WTC11 (cell line): ENCODE data around the gene PARVB. TPM values are rescaled to one million over a fixed set of nuclear protein-coding genes. Genes with fewer than 3 reads are reported as not detected.

Experiments
- ATAC-seq: fragments of 200-7000 bp; cut with Tn5 transposase; 2 replicates; pipeline ENCODE4 v1.10.0; 2021; ENCODE audit warnings: mild to moderate bottlenecking, moderate library complexity
- CTCF ChIA-PET: fragments of 300-600 bp; sonication (Branson Sonifier 250); formaldehyde crosslinking; loops from one replicate; lab custom pipeline; 2021; ENCODE audit warnings: antibody characterized with exemption; lab: Charles Lee
- POLR2A ChIA-PET: fragments of 350-600 bp; sonication (Branson Sonifier 250); formaldehyde crosslinking; loops from one replicate; lab custom pipeline; 2021; ENCODE audit warnings: antibody characterized with exemption; lab: Charles Lee
- DNase-seq: peaks from one replicate; pipeline ENCODE4 v3.0.0; 2021; ENCODE audit warnings: low spot score
- H3K27ac Mint-ChIP-seq: 2 replicates; pipeline ENCODE4 v1.8.0; 2021; ENCODE audit warnings: mixed read lengths
- H3K27me3 Mint-ChIP-seq: 2 replicates; pipeline ENCODE4 v1.8.0; 2021; ENCODE audit warnings: low read depth, mild to moderate bottlenecking, moderate library complexity, mixed read lengths
- H3K36me3 Mint-ChIP-seq: 2 replicates; pipeline ENCODE4 v1.8.0; 2021; ENCODE audit warnings: mixed read lengths
- H3K4me1 Mint-ChIP-seq: 2 replicates; pipeline ENCODE4 v1.8.0; 2022; ENCODE audit warnings: mixed read lengths
- H3K4me3 Mint-ChIP-seq: 2 replicates; pipeline ENCODE4 v1.8.0; 2021; ENCODE audit warnings: mild to moderate bottlenecking, moderate library complexity, mixed read lengths
- H3K9me3 Mint-ChIP-seq: 2 replicates; pipeline ENCODE4 v1.8.0; 2021; ENCODE audit warnings: mixed read lengths
- ATF2 ChIP-seq: sonication (generic); formaldehyde crosslinking; IDR thresholded peaks from 2 replicates; pipeline ENCODE4 v1.8.1; 2022; ENCODE audit warnings: low read depth, missing genetic modification reagents, borderline replicate concordance
- ERG ChIP-seq: fragments of 250-450 bp; sonication (Bioruptor Pico); IDR thresholded peaks from 2 replicates; pipeline ENCODE4 v1.8.0; 2021; ENCODE audit warnings: mild to moderate bottlenecking
- ESRRA ChIP-seq: sonication (generic); formaldehyde crosslinking; IDR thresholded peaks from 2 replicates; pipeline ENCODE4 v1.8.1; 2022; ENCODE audit warnings: mild to moderate bottlenecking, missing genetic modification reagents, borderline replicate concordance
- FOXP4 ChIP-seq: sonication (generic); formaldehyde crosslinking; IDR thresholded peaks from 2 replicates; pipeline ENCODE4 v1.8.0; 2022; ENCODE audit warnings: mild to moderate bottlenecking, missing genetic modification reagents
- HMGXB4 ChIP-seq: sonication (generic); formaldehyde crosslinking; IDR thresholded peaks from 2 replicates; pipeline ENCODE4 v1.8.1; 2023; ENCODE audit warnings: mild to moderate bottlenecking, moderate library complexity, missing genetic modification reagents
- NR3C1 ChIP-seq: sonication (generic); formaldehyde crosslinking; conservative IDR thresholded peaks from 2 replicates; pipeline ENCODE4 v1.8.1; 2023; ENCODE audit warnings: low read depth, mild to moderate bottlenecking, missing genetic modification reagents
- SMAD4 ChIP-seq: sonication (generic); formaldehyde crosslinking; IDR thresholded peaks from 2 replicates; pipeline ENCODE4 v1.8.0; 2022; ENCODE audit warnings: mild to moderate bottlenecking, missing genetic modification reagents
- SOX15 ChIP-seq: fragments of 250-450 bp; sonication (Bioruptor Pico); IDR thresholded peaks from 2 replicates; pipeline ENCODE4 v1.9.0; 2021; ENCODE audit warnings: mild to moderate bottlenecking
- ZNF281 ChIP-seq: sonication (generic); formaldehyde crosslinking; IDR thresholded peaks from 2 replicates; pipeline ENCODE4 v1.8.0; 2023; ENCODE audit warnings: mild to moderate bottlenecking, missing genetic modification reagents
- ZNF671 ChIP-seq: fragments of 250-450 bp; sonication (Bioruptor Pico); IDR thresholded peaks from 2 replicates; pipeline ENCODE4 v1.8.0; 2021; ENCODE audit warnings: mild to moderate bottlenecking
- total RNA-seq: library from RNA; stranded (reverse); gene quantifications from 3 replicates; pipeline ENCODE4 v1.2.3, GENCODE V29; 2021

The PARVB gene
- total RNA-seq, 1 experiment from 2014 or later = 3.3 TPM

- TF ChIP-seq ZNF281 (CRISPR knock-in tag) = no peak
- no peak for TF ChIP-seq ERG (CRISPR knock-in tag)
- TF ChIP-seq ESRRA (CRISPR knock-in tag) = no peak
- peak; percentile 25; the same call in 1 of the 2 replicates for TF ChIP-seq HMGXB4 (CRISPR knock-in tag)
- TF ChIP-seq NR3C1 = no peak
- TF ChIP-seq ATF2 = no peak
- no peak for TF ChIP-seq SMAD4 (CRISPR knock-in tag)
- TF ChIP-seq FOXP4 (CRISPR knock-in tag) = peak; percentile 69; the same call in 1 of the 2 replicates
- TF ChIP-seq ZNF671 (CRISPR knock-in tag) = no peak
Measured at GRCh38 chr22:44023404-44024287, 456 bp upstream of the PARVB start (continued).

- Mint-ChIP-seq H3K9me3 (no peaks in the 10 kb centered on the region), H3K27ac (no peak overlapping the region), H3K4me1 (peaks cover 20% of the 10 kb centered on the region), H3K4me3 (peak overlapping the region; percentile 63)
- CTCF ChIA-PET = interaction anchor here (1.5 to 3.3 kb wide), 2 partner anchors 32 to 60 kb away, joined by 3 to 9 read pairs; no protein-coding TSS in a partner anchor
- TF ChIP-seq ZNF671 (CRISPR knock-in tag) = no peak
- no peak for TF ChIP-seq SOX15 (CRISPR knock-in tag)
- TF ChIP-seq, all 79 proteins: peak for 0
- peaks cover 7% of the 10 kb centered on the region for H3K27me3 Mint-ChIP-seq
- ATAC-seq = no peak
- DNase-seq = no peak
- no peaks in the 10 kb centered on the region for H3K36me3 Mint-ChIP-seq
- POLR2A ChIA-PET = no interaction called here
Measured at GRCh38 chr22:44025171-44026065, 1.3 kb downstream of the PARVB start.
